ENCODE results near the gene IDE. TPM values are rescaled to one million over a fixed set of nuclear protein-coding genes. Genes with fewer than 3 reads are reported as not detected.
A peak's percentile ranks its signal among the peaks of the same experiment; 100 is the strongest.

IDE gene
- total RNA-seq, 3 donors from 2014 or later: 36.6 to 48.7 (median 41.6) TPM

DNA sequence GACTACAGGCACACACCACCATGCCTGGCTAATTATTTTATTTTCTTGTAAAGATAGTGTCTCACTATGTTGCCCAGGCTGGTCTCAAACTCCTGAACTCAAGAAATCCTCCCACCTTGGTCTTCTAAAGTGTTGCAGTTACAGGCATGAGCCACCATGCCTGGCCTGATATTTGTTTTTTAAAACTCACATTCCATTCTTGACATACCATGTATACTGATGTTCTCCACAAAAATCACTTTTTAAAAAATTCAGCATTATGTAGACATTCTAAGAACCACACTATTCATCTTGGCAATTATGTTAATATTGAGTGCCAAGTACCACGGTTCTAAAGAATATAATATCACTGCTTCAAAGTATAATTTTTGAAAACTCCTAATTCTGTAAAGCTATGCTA, 43.5 kb downstream of the IDE start:
- H3K9me3 ChIP-seq: no peaks in the 10 kb centered on the region
- no peak for ATAC-seq
- intact Hi-C loops (cut with DNase I, micrococcal nuclease): no loop called here
- no peak overlapping the region for H3K4me3 ChIP-seq
- H3K36me3 ChIP-seq (ENCODE audit: low read depth): no peaks in the 10 kb centered on the region
- DNase-seq: no peak
- TF ChIP-seq, protein P1, sequence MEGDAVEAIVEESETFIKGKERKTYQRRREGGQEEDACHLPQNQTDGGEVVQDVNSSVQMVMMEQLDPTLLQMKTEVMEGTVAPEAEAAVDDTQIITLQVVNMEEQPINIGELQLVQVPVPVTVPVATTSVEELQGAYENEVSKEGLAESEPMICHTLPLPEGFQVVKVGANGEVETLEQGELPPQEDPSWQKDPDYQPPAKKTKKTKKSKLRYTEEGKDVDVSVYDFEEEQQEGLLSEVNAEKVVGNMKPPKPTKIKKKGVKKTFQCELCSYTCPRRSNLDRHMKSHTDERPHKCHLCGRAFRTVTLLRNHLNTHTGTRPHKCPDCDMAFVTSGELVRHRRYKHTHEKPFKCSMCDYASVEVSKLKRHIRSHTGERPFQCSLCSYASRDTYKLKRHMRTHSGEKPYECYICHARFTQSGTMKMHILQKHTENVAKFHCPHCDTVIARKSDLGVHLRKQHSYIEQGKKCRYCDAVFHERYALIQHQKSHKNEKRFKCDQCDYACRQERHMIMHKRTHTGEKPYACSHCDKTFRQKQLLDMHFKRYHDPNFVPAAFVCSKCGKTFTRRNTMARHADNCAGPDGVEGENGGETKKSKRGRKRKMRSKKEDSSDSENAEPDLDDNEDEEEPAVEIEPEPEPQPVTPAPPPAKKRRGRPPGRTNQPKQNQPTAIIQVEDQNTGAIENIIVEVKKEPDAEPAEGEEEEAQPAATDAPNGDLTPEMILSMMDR (IDR thresholded peaks at IDR 0.05): no peak
- H3K4me1 ChIP-seq (ENCODE audit: low read depth): no peaks in the 10 kb centered on the region

DNA sequence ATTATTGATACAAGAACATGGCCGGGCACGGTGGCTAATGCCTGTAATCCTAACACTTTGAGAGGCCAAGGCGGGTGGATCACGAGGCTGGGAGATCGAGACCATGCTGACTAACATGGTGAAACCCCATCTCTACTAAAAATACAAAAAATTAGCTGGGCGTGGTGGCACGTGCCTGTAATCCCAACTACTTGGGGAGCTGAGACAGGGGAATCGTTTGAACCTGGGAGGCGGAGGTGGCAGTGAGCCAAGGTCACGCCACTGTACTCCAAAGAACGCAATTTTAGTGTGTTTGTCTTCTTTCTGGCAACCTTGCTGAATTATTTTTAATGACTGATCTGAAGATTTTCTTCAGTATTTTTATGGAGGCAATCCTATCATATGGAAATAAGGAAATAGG, 46.2 kb downstream of the IDE start:
- Histone ChIP-seq H3K4me1 (ENCODE audit: low read depth) (no peaks in the 10 kb centered on the region), H3K9me3 (no peaks in the 10 kb centered on the region), H3K36me3 (ENCODE audit: low read depth) (no peaks in the 10 kb centered on the region), H3K4me3 (no peak overlapping the region)
- DNase-seq: no peak
- ATAC-seq: no peak
- TF ChIP-seq, protein P1 (IDR thresholded peaks at IDR 0.05): no peak
- intact Hi-C loops (cut with DNase I, micrococcal nuclease): no loop called here

DNA sequence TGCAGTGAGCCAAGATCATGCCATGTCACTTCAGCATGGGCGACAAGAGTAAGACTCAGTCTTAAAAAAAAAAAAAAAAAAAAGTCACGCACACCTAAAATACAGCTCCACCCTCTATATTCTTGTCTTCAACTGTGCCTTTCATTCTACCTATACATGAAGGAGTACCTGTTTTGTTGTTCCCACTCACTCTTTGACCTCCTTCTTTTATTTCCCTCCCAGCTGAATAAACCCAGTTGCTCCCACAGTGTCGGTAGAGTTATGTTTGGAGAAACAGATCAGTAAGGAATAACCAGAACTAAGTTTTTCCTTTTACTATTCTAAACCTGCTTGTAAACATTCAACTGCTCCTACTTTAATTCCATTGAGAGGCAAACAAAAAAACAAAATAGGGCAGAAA, 50.3 kb downstream of the IDE start:
- DNase-seq (no peak), ATAC-seq (no peak)
- intact Hi-C loops (cut with DNase I, micrococcal nuclease): no loop called here
- H3K9me3 ChIP-seq: no peaks in the 10 kb centered on the region
- no peak overlapping the region for H3K4me3 ChIP-seq
- no peaks in the 10 kb centered on the region for H3K36me3 ChIP-seq (ENCODE audit: low read depth)
- H3K4me1 ChIP-seq (ENCODE audit: low read depth): no peaks in the 10 kb centered on the region
- TF ChIP-seq, protein P1 (IDR thresholded peaks at IDR 0.05): no peak

DNA sequence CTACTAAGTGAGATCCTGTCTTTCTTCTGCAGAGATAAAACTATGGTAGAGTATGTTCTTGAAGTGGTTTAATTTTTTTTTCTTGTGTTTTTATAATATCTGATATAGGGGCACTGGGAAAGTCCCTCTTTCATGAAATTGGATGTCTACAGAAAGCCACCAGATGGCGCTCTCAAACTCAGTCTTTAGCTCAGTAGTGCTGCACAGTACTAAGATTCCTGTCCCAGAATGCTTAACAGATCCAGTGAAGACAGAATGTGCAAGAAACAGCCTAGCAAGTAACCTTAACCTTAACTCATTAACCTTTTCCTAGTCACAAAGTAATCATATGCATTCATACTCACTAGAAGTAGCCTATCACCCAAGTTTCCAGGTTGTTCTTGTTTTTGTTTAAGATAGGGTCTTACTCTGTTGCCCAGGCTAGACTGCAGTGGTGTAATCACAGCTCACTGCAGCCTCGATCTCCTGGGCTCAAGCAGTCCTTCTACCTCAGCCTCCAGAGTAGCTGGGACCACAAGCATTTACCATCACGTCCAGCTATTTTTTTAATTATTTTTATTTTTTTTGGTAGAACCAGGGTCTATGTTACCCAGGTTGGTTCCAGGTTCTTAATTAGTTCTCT, 56.7 kb downstream of the IDE start:
- Histone ChIP-seq H3K4me3 (no peak overlapping the region), H3K9me3 (no peaks in the 10 kb centered on the region), H3K4me1 (ENCODE audit: low read depth) (no peaks in the 10 kb centered on the region), H3K36me3 (ENCODE audit: low read depth) (no peaks in the 10 kb centered on the region)
- DNase-seq (peak in 1 of 3 donors; percentile 87), ATAC-seq (peak; percentile 89)
- intact Hi-C loops (cut with DNase I, micrococcal nuclease): loop anchor here (1.0 to 5.0 kb wide), 2 partner anchors 55 to 57 kb away; partner anchors contain the start of gene IDE (in 2 of the 2)
- TF ChIP-seq, protein P1 (IDR thresholded peaks at IDR 0.05): peak; percentile 69

DNA sequence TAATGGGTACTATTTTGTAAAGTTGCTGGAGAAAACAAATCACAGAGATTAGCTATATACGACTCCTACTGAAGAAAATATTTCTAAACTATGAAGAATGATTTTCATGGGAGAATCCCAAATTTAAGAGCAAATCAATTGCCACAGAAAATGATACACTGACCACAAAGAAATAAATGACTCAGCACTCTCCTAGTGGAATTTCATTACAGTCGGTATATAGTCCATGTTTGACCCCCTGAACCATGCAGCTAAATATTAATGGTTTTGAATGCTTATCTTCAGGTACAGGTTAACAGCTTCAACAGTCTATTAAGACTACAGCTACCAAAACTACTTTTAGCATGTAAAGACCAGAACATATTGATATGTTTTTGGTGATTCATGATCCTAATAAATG, 65.0 kb downstream of the IDE start:
- TF ChIP-seq, protein P1 (IDR thresholded peaks at IDR 0.05): no peak
- no peaks in the 10 kb centered on the region for H3K4me1 ChIP-seq (ENCODE audit: low read depth)
- no peaks in the 10 kb centered on the region for H3K36me3 ChIP-seq (ENCODE audit: low read depth)
- H3K4me3 ChIP-seq: no peak overlapping the region
- ATAC-seq (no peak), DNase-seq (no peak)
- intact Hi-C loops (cut with DNase I, micrococcal nuclease): no loop called here
- H3K9me3 ChIP-seq: no peaks in the 10 kb centered on the region

DNA sequence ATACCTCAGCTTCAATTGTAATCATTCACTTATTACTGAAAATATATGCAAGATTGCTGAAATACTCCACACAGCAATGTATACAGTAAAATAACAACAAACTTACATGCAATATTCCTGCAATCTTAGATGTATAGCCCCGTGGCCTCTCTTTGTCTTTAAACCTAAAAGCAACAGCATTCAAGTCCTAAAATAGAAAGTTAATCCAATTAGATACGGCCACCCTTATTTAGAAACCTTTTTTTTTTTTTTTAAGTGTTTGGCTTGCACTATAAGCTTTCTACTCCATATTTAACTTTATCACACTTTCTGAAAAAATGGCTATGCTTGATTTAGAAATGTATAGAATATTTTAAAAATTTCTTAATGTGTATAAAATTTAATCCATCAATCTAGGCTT, 67.6 kb downstream of the IDE start:
- no peak overlapping the region for H3K4me3 ChIP-seq
- no peaks in the 10 kb centered on the region for H3K4me1 ChIP-seq (ENCODE audit: low read depth)
- TF ChIP-seq, protein P1 (IDR thresholded peaks at IDR 0.05): no peak
- no peaks in the 10 kb centered on the region for H3K9me3 ChIP-seq
- intact Hi-C loops (cut with DNase I, micrococcal nuclease): no loop called here
- DNase-seq (no peak), ATAC-seq (no peak)
- H3K36me3 ChIP-seq (ENCODE audit: low read depth): no peaks in the 10 kb centered on the region

All from mucosa of descending colon (tissue), 3 donors.